ENCODE results near the gene LRCH3. TPM values are rescaled to one million over a fixed set of nuclear protein-coding genes. Genes with fewer than 3 reads are reported as not detected.
"Not testable (repeated sequence)": the region's sequence is repeated elsewhere in the genome, so short reads cannot be mapped to it uniquely, and the experiment has no call there.

LRCH3 gene
- total and polyA plus RNA-seq, 3 donors from 2014 or later: 43.4 to 173 (median 80.2) TPM

GRCh38 chr3:197907196-197907595 lies 116.1 kb downstream of the LRCH3 start:
- intact Hi-C loops (cut with DNase I; ENCODE audit: low total_unique reads): no loop called here
- no peak overlapping the region for H3K27ac ChIP-seq
- no peak for DNase-seq

GRCh38 chr3:197908550-197908949 lies 117.5 kb downstream of the LRCH3 start:
- H3K27ac ChIP-seq; intact Hi-C loops (cut with DNase I; ENCODE audit: low total_unique reads); H3K36me3 ChIP-seq (ENCODE audit: low read depth, missing control alignments); H3K4me3 ChIP-seq; H3K27me3 ChIP-seq; H3K9me3 ChIP-seq; DNase-seq: not testable (repeated sequence)
- whole genome bisulfite sequencing, 2 donors: 92 to 100% methylated on average over 1 to 2 of the region's 2 CpGs
- H3K4me1 ChIP-seq: peaks cover 16% of the 10 kb centered on the region

More at GRCh38 chr3:197907196-197907595, 116.1 kb downstream of the LRCH3 start:
- 73 to 85% methylated on average over 2 of the region's 2 CpGs for WGBS, 2 donors
- H3K4me1 ChIP-seq: peaks cover 13% of the 10 kb centered on the region
- H3K4me3 ChIP-seq: no peak overlapping the region
- no peaks in the 10 kb centered on the region for H3K36me3 ChIP-seq (ENCODE audit: low read depth, missing control alignments)
- H3K9me3 ChIP-seq: no peaks in the 10 kb centered on the region
- H3K27me3 ChIP-seq: no peaks in the 10 kb centered on the region
- TF ChIP-seq POLR2A (IDR thresholded peaks at IDR 0.05) (no peak), CTCF (IDR thresholded peaks at IDR 0.05) (no peak)

DNA sequence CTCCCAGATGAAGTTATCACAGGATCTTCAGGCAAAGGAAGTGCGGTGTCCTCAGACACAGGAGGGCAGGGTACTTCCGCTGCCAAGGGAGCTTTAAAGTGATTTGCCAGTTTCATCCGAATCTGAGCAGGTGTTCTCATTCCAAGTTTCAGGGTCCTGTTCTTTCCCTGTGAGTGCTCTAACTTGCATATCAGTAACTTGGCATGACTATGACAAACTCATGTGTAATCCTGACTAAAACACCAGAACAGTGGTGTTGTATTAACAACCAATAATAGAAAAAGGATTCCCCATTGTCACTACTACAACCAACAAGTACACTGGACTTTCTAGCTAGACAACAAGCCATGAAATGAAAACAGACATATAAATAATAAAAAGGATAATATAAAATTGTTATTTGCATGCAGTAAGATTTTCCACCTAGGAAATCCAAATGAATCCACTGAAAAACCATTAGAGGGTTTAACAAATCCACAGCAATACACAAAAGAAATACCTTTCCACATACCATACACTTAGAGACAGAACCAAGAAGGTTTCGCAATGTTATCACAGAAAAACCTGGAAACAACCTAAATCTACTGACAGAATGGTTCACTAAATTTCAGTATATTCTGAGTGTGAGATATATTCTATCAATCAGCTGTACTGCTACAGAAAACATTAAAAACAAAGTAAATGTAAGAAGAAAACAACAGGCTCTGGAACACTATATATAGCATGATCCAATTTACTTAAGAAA lies 118.1 kb downstream of the LRCH3 start:
- H3K4me3 ChIP-seq: no peak overlapping the region
- no peaks in the 10 kb centered on the region for H3K27me3 ChIP-seq
- DNase-seq: no peak
- no peak overlapping the region for H3K27ac ChIP-seq
- no peaks in the 10 kb centered on the region for H3K36me3 ChIP-seq (ENCODE audit: low read depth, missing control alignments)
- TF ChIP-seq CTCF (IDR thresholded peaks at IDR 0.05) (no peak), POLR2A (IDR thresholded peaks at IDR 0.05) (no peak)
- intact Hi-C loops (cut with DNase I; ENCODE audit: low total_unique reads): no loop called here
- H3K4me1 ChIP-seq: peaks cover 16% of the 10 kb centered on the region
- 88% methylated on average over 4 of the region's 4 CpGs for WGBS, 2 donors
- no peaks in the 10 kb centered on the region for H3K9me3 ChIP-seq

- DNase-seq: peak; percentile 84
- TF ChIP-seq CTCF (IDR thresholded peaks at IDR 0.05): no peak
- no peak for TF ChIP-seq POLR2A (IDR thresholded peaks at IDR 0.05)
- Histone ChIP-seq H3K4me3 (peak overlapping the region; percentile 44 to 69), H3K36me3 (ENCODE audit: low read depth, missing control alignments) (no peaks in the 10 kb centered on the region), H3K4me1 (peaks cover 16% of the 10 kb centered on the region), H3K27me3 (no peaks in the 10 kb centered on the region), H3K9me3 (no peaks in the 10 kb centered on the region), H3K27ac (peak overlapping the region; percentile 73 to 89)
- 6 to 17% methylated on average over 33 of the region's 33 CpGs for WGBS, 2 donors
- intact Hi-C loops (cut with DNase I; ENCODE audit: low total_unique reads): no loop called here
Measured at GRCh38 chr3:197912741-197913476, 121.9 kb downstream of the LRCH3 start.

DNA sequence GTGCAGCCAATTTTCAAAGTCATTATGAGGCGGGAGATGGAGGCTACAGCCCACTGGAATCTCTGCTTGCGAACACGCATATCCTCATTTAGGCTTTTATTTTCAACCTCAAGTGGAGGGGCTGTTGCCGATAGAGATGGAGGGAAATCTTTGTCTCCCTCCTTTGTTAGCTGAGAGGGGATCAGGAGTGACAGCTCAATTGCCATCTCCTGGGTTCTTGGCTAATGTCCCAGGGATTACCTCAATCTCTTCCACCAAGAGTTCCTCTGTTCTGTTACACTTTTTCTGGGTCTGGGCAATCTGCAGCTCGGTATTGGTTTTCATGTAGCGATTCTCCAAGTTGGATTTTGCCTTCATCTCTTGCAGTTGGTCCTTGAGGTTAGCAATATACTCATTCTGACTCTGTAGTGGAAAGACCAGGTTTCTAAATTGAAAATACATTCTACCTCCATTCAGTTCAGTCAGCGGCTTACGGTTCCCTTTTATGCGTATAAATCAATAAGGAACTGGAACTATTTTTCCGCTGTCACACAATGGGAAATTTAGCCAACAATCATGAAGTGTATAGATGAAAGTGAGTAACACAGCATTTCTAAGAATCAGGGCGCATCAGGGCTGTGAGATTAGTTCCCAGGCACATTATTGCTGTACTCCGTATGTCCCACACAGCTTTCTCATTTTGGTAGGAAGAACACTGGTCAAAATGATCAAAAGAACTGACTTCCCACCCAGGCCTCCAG lies 122.8 kb downstream of the LRCH3 start:
- intact Hi-C loops (cut with DNase I; ENCODE audit: low total_unique reads): no loop called here
- H3K4me1 ChIP-seq: peaks cover 16% of the 10 kb centered on the region
- no peaks in the 10 kb centered on the region for H3K27me3 ChIP-seq
- WGBS, 2 donors: 69 to 70% methylated on average over 12 of the region's 12 CpGs
- no peak for DNase-seq
- no peaks in the 10 kb centered on the region for H3K36me3 ChIP-seq (ENCODE audit: low read depth, missing control alignments)
- H3K9me3 ChIP-seq: no peaks in the 10 kb centered on the region
- peak overlapping the region; percentile 44 to 69 for H3K4me3 ChIP-seq
- TF ChIP-seq POLR2A (IDR thresholded peaks at IDR 0.05): no peak
- TF ChIP-seq CTCF (IDR thresholded peaks at IDR 0.05): no peak
- H3K27ac ChIP-seq: peak overlapping the region in 1 of 2 donors; percentile 73

- intact Hi-C loops (cut with DNase I; ENCODE audit: low total_unique reads); H3K36me3 ChIP-seq (ENCODE audit: low read depth, missing control alignments); DNase-seq; H3K27ac ChIP-seq; H3K9me3 ChIP-seq; H3K27me3 ChIP-seq; H3K4me3 ChIP-seq; H3K4me1 ChIP-seq: not testable (repeated sequence)
- WGBS, 2 donors: 87 to 93% methylated on average over 22 to 23 of the region's 24 CpGs
Measured at GRCh38 chr3:197921429-197922275, 130.6 kb downstream of the LRCH3 start.

Measured in testis (tissue), 3 donors.